Liver (tissue), 3 donors: ENCODE results near the gene RPTOR.

ENCODE experiments used
- CTCF ChIP-seq: fragments of 150-350 bp; IDR thresholded peaks from 2 replicates; pipeline ENCODE4 v1.5.1; 2017; ENCODE audit warnings: improper control_type of control experiment, low read depth, low read length; ENCODE audit not compliant: missing input control
- MAX ChIP-seq: IDR thresholded peaks from 2 replicates; pipeline ENCODE4 v1.6.1; 2016; ENCODE audit warnings: antibody characterized with exemption
- RAD21 ChIP-seq, 2 donors: IDR thresholded peaks; 2 replicates each; pipeline ENCODE4 v1.6.1; 2016; ENCODE audit warnings: antibody characterized with exemption in 2 of 2, mild to moderate bottlenecking in 2 of 2
- REST ChIP-seq: IDR thresholded peaks from 2 replicates; pipeline ENCODE4 v1.6.1; 2016; ENCODE audit warnings: antibody characterized with exemption, mild to moderate bottlenecking
- ZBTB33 ChIP-seq: IDR thresholded peaks from 2 replicates; pipeline ENCODE4 v1.6.1; 2016; ENCODE audit warnings: antibody characterized with exemption
- donor health status: healthy.
- donor health status: healthy.

- TF ChIP-seq CTCF (no peak), REST (no peak), ZBTB33 (no peak), RAD21 (IDR thresholded peaks at IDR 0.05) (no peak), MAX (no peak)
Observed at GRCh38 chr17:80683625-80684104, 139.0 kb downstream of the RPTOR start.
